Measurements from ENCODE around the gene SLC6A3.
"Not testable (repeated sequence)": the region's sequence is repeated elsewhere in the genome, so short reads cannot be mapped to it uniquely, and the experiment has no call there.

SLC6A3 gene

GRCh38 chr5:1463326-1464095 lies 18.3 kb upstream of the SLC6A3 start:
- FAIRE-seq = no peak

- FAIRE-seq = no peak
Measured at GRCh38 chr5:1462358-1462757, 17.1 kb upstream of the SLC6A3 start.

GRCh38 chr5:1461396-1461795 lies 16.2 kb upstream of the SLC6A3 start:
- no peak for FAIRE-seq

- no peak for FAIRE-seq
Measured at GRCh38 chr5:1460054-1460682, 14.9 kb upstream of the SLC6A3 start.

- FAIRE-seq = not testable (repeated sequence)
Measured at GRCh38 chr5:1459435-1459834, 14.2 kb upstream of the SLC6A3 start.

GRCh38 chr5:1456110-1456881 lies 11.1 kb upstream of the SLC6A3 start:
- not testable (repeated sequence) for FAIRE-seq

- no peak for FAIRE-seq
Measured at GRCh38 chr5:1453613-1454012, 8.4 kb upstream of the SLC6A3 start.

- no peak for FAIRE-seq
Measured at GRCh38 chr5:1449081-1449630, 3.9 kb upstream of the SLC6A3 start.

GRCh38 chr5:1448511-1449011 lies 3.3 kb upstream of the SLC6A3 start:
- FAIRE-seq = no peak

GRCh38 chr5:1447671-1448361 lies 2.6 kb upstream of the SLC6A3 start:
- no peak for FAIRE-seq

- FAIRE-seq = no peak
Measured at GRCh38 chr5:1446602-1447343, 1.5 kb upstream of the SLC6A3 start.

GRCh38 chr5:1445689-1446601 lies 705 bp upstream of the SLC6A3 start:
- FAIRE-seq = no peak

- no peak for FAIRE-seq
Measured at GRCh38 chr5:1444361-1445189, 665 bp downstream of the SLC6A3 start.

GRCh38 chr5:1443991-1444360 lies 1.3 kb downstream of the SLC6A3 start:
- FAIRE-seq = no peak

- FAIRE-seq = no peak
Measured at GRCh38 chr5:1443171-1443570, 2.1 kb downstream of the SLC6A3 start.

- FAIRE-seq = no peak
Measured at GRCh38 chr5:1442222-1443145, 2.8 kb downstream of the SLC6A3 start.

GRCh38 chr5:1441166-1441865 lies 3.9 kb downstream of the SLC6A3 start:
- no peak for FAIRE-seq

- no peak for FAIRE-seq
Measured at GRCh38 chr5:1440098-1440493, 5.1 kb downstream of the SLC6A3 start.
